Mononuclear cell (primary cell): ENCODE data around the gene MYO9B. TPM values are rescaled to one million over a fixed set of nuclear protein-coding genes. Genes with fewer than 3 reads are reported as not detected.

Experiments
- H3K27me3 ChIP-seq: 2 replicates; pipeline ENCODE4 v1.6.0; 2011; ENCODE audit warnings: low read length, control low read depth; ENCODE audit not compliant: insufficient read depth
- H3K4me1 ChIP-seq: 2 replicates; pipeline ENCODE4 v1.5.1; 2011; ENCODE audit warnings: mild to moderate bottlenecking, low read length, control low read depth; ENCODE audit not compliant: insufficient read depth
- H3K4me3 ChIP-seq: 2 replicates; pipeline ENCODE4 v1.5.1; 2011; ENCODE audit warnings: mild to moderate bottlenecking, low read length, moderate library complexity
- H3K9me3 ChIP-seq: 2 replicates; pipeline ENCODE4 v1.5.1; 2011; ENCODE audit warnings: low read depth, mild to moderate bottlenecking, control low read depth, low read length
- total RNA-seq: library from RNA; depleted of rRNA; stranded (reverse); fragments of >200 nt; gene quantifications from one replicate; pipeline ENCODE4 v1.2.3, GENCODE V29; 2012

Gene MYO9B
- total RNA-seq, 1 donor, result 197 TPM

DNA sequence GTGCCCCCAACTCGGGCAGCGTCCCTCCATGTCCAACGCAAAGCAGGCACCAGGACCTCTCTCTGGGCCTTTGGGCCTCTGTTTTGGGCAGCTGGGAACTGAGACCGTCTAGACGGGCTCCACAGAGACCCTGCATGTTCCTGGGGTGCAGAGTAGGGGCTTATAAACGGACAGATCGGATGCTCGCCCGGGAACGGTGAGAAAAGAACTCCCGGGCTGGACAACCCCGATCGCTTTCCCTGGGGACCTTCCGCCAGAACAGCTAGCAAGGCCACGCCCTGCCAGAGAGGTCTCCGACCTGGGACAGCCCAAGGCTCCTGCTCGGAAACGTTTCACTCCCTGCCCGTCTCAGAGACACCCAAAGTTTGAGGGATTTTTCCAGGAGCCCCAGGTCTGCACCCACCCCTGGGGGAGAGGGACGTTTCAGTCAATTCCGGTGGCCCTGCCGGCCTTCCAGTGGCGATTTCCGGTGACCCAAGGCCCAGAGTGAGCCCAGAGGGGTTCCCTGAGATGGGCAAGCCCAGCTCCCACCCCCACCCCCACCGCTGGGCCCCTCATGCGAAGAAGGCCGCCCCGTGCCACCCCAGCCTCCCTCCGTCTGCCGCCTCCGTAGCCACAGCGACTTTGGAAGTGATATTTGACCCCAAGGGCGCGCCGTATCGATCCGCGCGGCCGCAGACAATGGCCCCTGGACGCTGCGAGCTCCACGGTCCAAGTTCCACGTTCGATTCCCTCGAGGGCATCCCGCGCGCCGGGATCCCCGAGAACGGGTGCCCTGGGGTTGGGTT lies 168.4 kb downstream of the MYO9B start:
- peaks cover 18% of the 10 kb centered on the region for H3K4me1 ChIP-seq
- no peaks in the 10 kb centered on the region for H3K9me3 ChIP-seq
- no peaks in the 10 kb centered on the region for H3K27me3 ChIP-seq
- H3K4me3 ChIP-seq, result no peak overlapping the region

- no peaks in the 10 kb centered on the region for H3K9me3 ChIP-seq
- H3K27me3 ChIP-seq, result no peaks in the 10 kb centered on the region
- H3K4me1 ChIP-seq, result peaks cover 18% of the 10 kb centered on the region
- peak overlapping the region; percentile 23 for H3K4me3 ChIP-seq
Observed at GRCh38 chr19:17244618-17245534, 169.3 kb downstream of the MYO9B start.

GRCh38 chr19:17245535-17245984 lies 170.0 kb downstream of the MYO9B start, which contains the start of gene NR2F6:
TSS of gene NR2F6 (minus strand) at chr19:17245919. CDS start at chr19:17245220, 699 bp downstream.
- no peaks in the 10 kb centered on the region for H3K9me3 ChIP-seq
- H3K4me1 ChIP-seq, result peaks cover 18% of the 10 kb centered on the region
- H3K4me3 ChIP-seq, result peak within 1 kb of the TSS; percentile 36
- no peaks in the 10 kb centered on the region for H3K27me3 ChIP-seq

GRCh38 chr19:17246681-17247425 lies 171.3 kb downstream of the MYO9B start:
- Histone ChIP-seq H3K27me3 (no peaks in the 10 kb centered on the region), H3K9me3 (no peaks in the 10 kb centered on the region), H3K4me1 (peaks cover 18% of the 10 kb centered on the region), H3K4me3 (peak overlapping the region; percentile 36)

GRCh38 chr19:17248011-17248776 lies 172.6 kb downstream of the MYO9B start:
- no peak overlapping the region for H3K4me3 ChIP-seq
- H3K9me3 ChIP-seq, result no peaks in the 10 kb centered on the region
- H3K27me3 ChIP-seq, result no peaks in the 10 kb centered on the region
- H3K4me1 ChIP-seq, result peaks cover 18% of the 10 kb centered on the region

DNA sequence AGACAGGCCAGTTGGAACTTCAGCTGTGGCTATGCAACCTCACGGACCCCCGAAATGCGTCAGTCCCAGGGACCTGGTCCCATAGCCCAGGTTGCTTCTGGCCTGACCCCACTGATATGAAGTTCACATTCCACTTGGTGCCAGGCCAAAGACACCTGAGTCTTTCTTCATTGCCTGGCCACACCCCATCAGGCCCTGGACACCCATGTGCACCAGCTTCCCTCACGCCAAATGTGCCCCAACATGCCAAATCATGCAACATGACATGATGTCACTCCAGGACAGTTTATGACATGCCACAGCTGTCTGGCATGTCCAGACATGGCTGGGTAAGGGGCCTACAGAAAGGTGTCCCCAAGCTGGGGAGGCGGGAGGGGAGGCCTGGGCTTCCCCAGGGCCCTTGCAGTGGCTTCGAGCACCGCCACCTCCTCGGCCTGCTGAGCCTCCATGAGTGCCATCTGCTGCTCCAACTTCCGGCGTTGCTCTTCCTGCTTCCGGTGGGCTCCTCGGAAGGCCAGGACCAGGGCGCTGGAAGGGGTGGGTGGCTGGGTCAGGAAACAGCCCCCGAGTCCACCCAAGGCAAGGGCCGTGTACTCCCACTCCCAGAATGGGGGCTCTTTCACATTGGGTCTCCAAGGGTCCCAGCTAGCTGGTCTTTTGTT lies 174.4 kb downstream of the MYO9B start:
- Histone ChIP-seq H3K4me1 (peaks cover 13% of the 10 kb centered on the region), H3K9me3 (no peaks in the 10 kb centered on the region), H3K27me3 (no peaks in the 10 kb centered on the region), H3K4me3 (no peak overlapping the region)

DNA sequence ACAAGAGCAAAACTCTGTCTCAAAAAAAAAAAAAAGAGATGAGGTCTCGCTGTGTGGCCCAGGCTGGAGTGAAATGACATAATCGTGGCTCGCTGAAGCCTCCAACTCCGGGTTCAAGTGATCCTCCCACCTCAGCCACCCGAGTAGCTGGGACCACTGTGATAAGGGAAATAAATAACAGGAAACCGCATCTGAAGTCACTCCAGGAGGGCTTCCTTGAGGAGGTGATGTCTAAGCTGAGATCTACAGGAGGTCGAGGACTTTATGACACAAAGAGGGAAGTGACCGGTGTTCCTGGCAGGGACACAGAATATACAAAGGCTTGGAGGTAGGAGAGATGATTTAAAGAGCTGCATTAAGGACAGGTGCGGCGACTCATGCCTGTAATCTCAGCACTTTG lies 179.1 kb downstream of the MYO9B start:
- H3K4me1 ChIP-seq, result no peaks in the 10 kb centered on the region
- H3K27me3 ChIP-seq, result no peaks in the 10 kb centered on the region
- no peak overlapping the region for H3K4me3 ChIP-seq
- H3K9me3 ChIP-seq, result no peaks in the 10 kb centered on the region

GRCh38 chr19:17255150-17255621 lies 179.6 kb downstream of the MYO9B start:
- no peak overlapping the region for H3K4me3 ChIP-seq
- H3K9me3 ChIP-seq, result no peaks in the 10 kb centered on the region
- no peaks in the 10 kb centered on the region for H3K27me3 ChIP-seq
- H3K4me1 ChIP-seq, result no peaks in the 10 kb centered on the region

GRCh38 chr19:17256130-17256529 lies 180.6 kb downstream of the MYO9B start:
- H3K4me3 ChIP-seq, result no peak overlapping the region
- no peaks in the 10 kb centered on the region for H3K27me3 ChIP-seq
- H3K4me1 ChIP-seq, result no peaks in the 10 kb centered on the region

GRCh38 chr19:17259118-17259780 lies 183.7 kb downstream of the MYO9B start:
- H3K4me3 ChIP-seq, result no peak overlapping the region
- H3K4me1 ChIP-seq, result no peaks in the 10 kb centered on the region
- H3K27me3 ChIP-seq, result no peaks in the 10 kb centered on the region
- H3K9me3 ChIP-seq, result no peaks in the 10 kb centered on the region

More at GRCh38 chr19:17256130-17256529, 180.6 kb downstream of the MYO9B start:
- H3K9me3 ChIP-seq, result no peaks in the 10 kb centered on the region

GRCh38 chr19:17259934-17260333 lies 184.4 kb downstream of the MYO9B start:
- no peaks in the 10 kb centered on the region for H3K27me3 ChIP-seq
- H3K4me1 ChIP-seq, result peaks cover 1% of the 10 kb centered on the region
- no peaks in the 10 kb centered on the region for H3K9me3 ChIP-seq
- H3K4me3 ChIP-seq, result no peak overlapping the region

- H3K4me1 ChIP-seq, result peaks cover 4% of the 10 kb centered on the region
- H3K4me3 ChIP-seq, result no peak overlapping the region
- no peaks in the 10 kb centered on the region for H3K9me3 ChIP-seq
- no peaks in the 10 kb centered on the region for H3K27me3 ChIP-seq
Observed at GRCh38 chr19:17260842-17261325, 185.3 kb downstream of the MYO9B start.

DNA sequence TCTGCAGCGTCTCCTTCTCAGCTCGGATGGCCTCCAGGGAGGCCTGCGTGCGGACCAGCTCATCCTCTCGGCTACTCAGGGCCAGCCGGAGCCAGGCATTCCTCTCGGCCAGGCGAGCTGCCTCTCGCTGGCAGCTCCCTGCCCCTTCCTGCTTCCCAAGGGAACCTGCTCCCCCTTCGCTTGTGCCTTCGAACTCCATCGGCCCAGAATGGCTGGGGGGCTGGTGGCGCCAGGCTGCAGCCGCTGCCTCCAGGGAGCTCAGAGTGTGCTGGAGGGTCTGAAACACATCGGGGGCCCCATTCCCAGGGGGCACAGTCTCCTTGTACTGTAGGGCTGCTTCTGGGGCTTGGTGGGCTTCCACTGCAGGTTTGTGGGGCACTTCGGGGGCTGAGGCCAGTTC lies 187.0 kb downstream of the MYO9B start:
- no peaks in the 10 kb centered on the region for H3K27me3 ChIP-seq
- H3K4me3 ChIP-seq, result no peak overlapping the region
- peaks cover 14% of the 10 kb centered on the region for H3K4me1 ChIP-seq
- H3K9me3 ChIP-seq, result no peaks in the 10 kb centered on the region
